Measurements from ENCODE around the gene PPP1R37. TPM values are rescaled to one million over a fixed set of nuclear protein-coding genes. Genes with fewer than 3 reads are reported as not detected.

PPP1R37 gene
- total and polyA plus RNA-seq, 2 of the 13 experiments (the other 11 are each of a cell fraction or from before 2014, with no cell fraction given), result 9.0 to 14.3 TPM

DNA sequence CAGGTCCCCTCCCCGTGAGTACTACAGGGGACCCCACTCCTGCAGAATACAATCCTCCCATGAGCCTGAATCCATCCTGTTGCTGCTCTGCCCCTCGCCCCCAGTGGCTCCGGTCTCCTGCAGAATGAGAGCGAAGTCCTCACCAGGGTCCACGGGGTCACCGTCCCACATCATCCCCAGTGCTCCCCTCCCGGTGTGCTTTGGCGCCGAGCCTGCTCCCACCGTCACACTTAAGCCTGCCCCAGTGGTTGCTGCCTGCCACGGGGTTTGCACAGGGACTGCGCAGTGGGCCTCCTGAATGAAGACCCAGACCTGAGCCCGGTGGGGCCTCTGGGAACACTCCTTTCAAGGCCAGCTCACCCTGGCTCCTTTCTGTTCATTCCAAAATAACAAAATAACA, 37.3 kb downstream of the PPP1R37 start (continued):
- TF ChIP-seq ZNF318 (CRISPR knock-in tag; IDR thresholded peaks at IDR 0.05) (no peak), GTF2F1 (IDR thresholded peaks at IDR 0.05; ENCODE audit: low read length) (no peak), IKZF4 (CRISPR knock-in tag; IDR thresholded peaks at IDR 0.05; ENCODE audit: borderline replicate concordance, low read depth, not compliant biosample characterization) (no peak), KLF13 (CRISPR knock-in tag; IDR thresholded peaks at IDR 0.05) (no peak), ZNF615 (CRISPR knock-in tag; IDR thresholded peaks at IDR 0.05; ENCODE audit: borderline replicate concordance) (no peak), THAP7 (CRISPR knock-in tag; IDR thresholded peaks at IDR 0.05) (no peak), ZNF484 (CRISPR knock-in tag; IDR thresholded peaks at IDR 0.05; ENCODE audit: borderline replicate concordance, low read depth) (no peak), NFYC (CRISPR knock-in tag; IDR thresholded peaks at IDR 0.05) (no peak), GABPA (IDR thresholded peaks at IDR 0.05; ENCODE audit: low read depth, low read length) (no peak), GABPA (CRISPR knock-in tag; IDR thresholded peaks at IDR 0.05; ENCODE audit: low read depth) (no peak), STAG1 (CRISPR knock-in tag; IDR thresholded peaks at IDR 0.05) (no peak), GATAD2A (CRISPR knock-in tag; IDR thresholded peaks at IDR 0.05) (peak; percentile 19; the same call in 1 of the 2 replicates), REL (CRISPR knock-in tag; conservative IDR thresholded peaks at IDR 0.05) (no peak), SRY (CRISPR knock-in tag; IDR thresholded peaks at IDR 0.05) (no peak), FOXK1 (CRISPR knock-in tag; IDR thresholded peaks at IDR 0.05; ENCODE audit: borderline replicate concordance, low read depth) (no peak)
- TF ChIP-seq, protein P1, sequence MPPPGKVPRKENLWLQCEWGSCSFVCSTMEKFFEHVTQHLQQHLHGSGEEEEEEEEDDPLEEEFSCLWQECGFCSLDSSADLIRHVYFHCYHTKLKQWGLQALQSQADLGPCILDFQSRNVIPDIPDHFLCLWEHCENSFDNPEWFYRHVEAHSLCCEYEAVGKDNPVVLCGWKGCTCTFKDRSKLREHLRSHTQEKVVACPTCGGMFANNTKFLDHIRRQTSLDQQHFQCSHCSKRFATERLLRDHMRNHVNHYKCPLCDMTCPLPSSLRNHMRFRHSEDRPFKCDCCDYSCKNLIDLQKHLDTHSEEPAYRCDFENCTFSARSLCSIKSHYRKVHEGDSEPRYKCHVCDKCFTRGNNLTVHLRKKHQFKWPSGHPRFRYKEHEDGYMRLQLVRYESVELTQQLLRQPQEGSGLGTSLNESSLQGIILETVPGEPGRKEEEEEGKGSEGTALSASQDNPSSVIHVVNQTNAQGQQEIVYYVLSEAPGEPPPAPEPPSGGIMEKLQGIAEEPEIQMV (CRISPR knock-in tag; IDR thresholded peaks at IDR 0.05; ENCODE audit: low read depth), result peak; percentile 95; the same call in 1 of the 2 replicates
- TF ChIP-seq, protein P2, sequence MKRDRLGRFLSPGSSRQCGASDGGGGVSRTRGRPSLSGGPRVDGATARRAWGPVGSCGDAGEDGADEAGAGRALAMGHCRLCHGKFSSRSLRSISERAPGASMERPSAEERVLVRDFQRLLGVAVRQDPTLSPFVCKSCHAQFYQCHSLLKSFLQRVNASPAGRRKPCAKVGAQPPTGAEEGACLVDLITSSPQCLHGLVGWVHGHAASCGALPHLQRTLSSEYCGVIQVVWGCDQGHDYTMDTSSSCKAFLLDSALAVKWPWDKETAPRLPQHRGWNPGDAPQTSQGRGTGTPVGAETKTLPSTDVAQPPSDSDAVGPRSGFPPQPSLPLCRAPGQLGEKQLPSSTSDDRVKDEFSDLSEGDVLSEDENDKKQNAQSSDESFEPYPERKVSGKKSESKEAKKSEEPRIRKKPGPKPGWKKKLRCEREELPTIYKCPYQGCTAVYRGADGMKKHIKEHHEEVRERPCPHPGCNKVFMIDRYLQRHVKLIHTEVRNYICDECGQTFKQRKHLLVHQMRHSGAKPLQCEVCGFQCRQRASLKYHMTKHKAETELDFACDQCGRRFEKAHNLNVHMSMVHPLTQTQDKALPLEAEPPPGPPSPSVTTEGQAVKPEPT (CRISPR knock-in tag; IDR thresholded peaks at IDR 0.05; ENCODE audit: low read depth), result no peak

All from HepG2 (cell line).